Naive thymus-derived CD8-positive, alpha-beta T cell (primary cell): ENCODE results near the gene CALML6. TPM values are rescaled to one million over a fixed set of nuclear protein-coding genes. Genes with fewer than 3 reads are reported as not detected.

Experiments used
- ATAC-seq, 2 donors: fragments of 150-1000 bp; cut with Tn5 transposase in 1 of 2; sonication (Bioruptor Pico), chemical (Tn5 transposase) in 1 of 2; 1 replicate in 1 of 2; 2 replicates in 1 of 2; pipeline ENCODE4 v1.10.0; 2021; ENCODE audit warnings: mild to moderate bottlenecking in 2 of 2, moderate library complexity in 2 of 2
- POLR2A ChIA-PET: fragments of 350-600 bp; sonication (Branson Sonifier 250); formaldehyde crosslinking; loops from one replicate; lab custom pipeline; 2021; ENCODE audit warnings: antibody characterized with exemption; lab: Charles Lee
- DNase-seq, 10 donors: peaks; one replicate each; pipeline versions ENCODE4 v3.0.0 to v3.0.0-alpha.2; 2020 to 2022
- H3K27ac Mint-ChIP-seq, 10 donors: one replicate each; pipeline ENCODE4 v1.8.0; 2020 to 2022; ENCODE audit warnings: mild to moderate bottlenecking in 10 of 10, mixed read lengths in 10 of 10, moderate library complexity in 4 of 10, inconsistent platforms in 1 of 10
- H3K27me3 Mint-ChIP-seq, 5 donors: one replicate each; pipeline ENCODE4 v1.8.0; 2021 to 2022; ENCODE audit warnings: mixed read lengths in 5 of 5
- H3K36me3 Mint-ChIP-seq, 3 donors: one replicate each; pipeline ENCODE4 v1.8.0; 2020 to 2022; ENCODE audit warnings: mixed read lengths in 3 of 3, mild to moderate bottlenecking in 2 of 3, inconsistent platforms in 1 of 3
- H3K4me1 Mint-ChIP-seq, 4 donors: one replicate each; pipeline ENCODE4 v1.8.0; 2021 to 2022; ENCODE audit warnings: mixed read lengths in 4 of 4
- H3K4me3 Mint-ChIP-seq, 10 donors: one replicate each; pipeline ENCODE4 v1.8.0; 2020 to 2022; ENCODE audit warnings: mild to moderate bottlenecking in 10 of 10, mixed read lengths in 10 of 10, moderate library complexity in 6 of 10, inconsistent platforms in 1 of 10
- H3K9me3 Mint-ChIP-seq, 9 donors: one replicate each; pipeline ENCODE4 v1.8.0; 2020 to 2022; ENCODE audit warnings: mixed read lengths in 9 of 9, mild to moderate bottlenecking in 3 of 9, inconsistent platforms in 1 of 9, moderate library complexity in 1 of 9
- polyA plus RNA-seq, 3 donors: library from polyadenylated mRNA; unstranded; fragments of 300-500 nt; fragmentation: Illumina TruSeq; gene quantifications; one replicate each; pipeline ENCODE4 v1.2.3, GENCODE V29; 2021
- total RNA-seq, 8 experiments: library from RNA in 2 of 8; stranded (reverse) in 2 of 8; gene quantifications; one replicate each; pipeline ENCODE4 v1.2.3 and lab custom pipeline; 2021 to 2026

Gene CALML6
- total and polyA plus RNA-seq, 5 experiments from 2014 or later = 1.4 to 1.6 TPM; not detected in 3

GRCh38 chr1:1946540-1946939 lies 31.5 kb downstream of the CALML6 start:
- no peak for ATAC-seq
- H3K4me1 Mint-ChIP-seq = peaks cover 0 to 8% (median 4%) of the 10 kb centered on the region in 4 donors
- no peak overlapping the region for H3K27ac Mint-ChIP-seq
- peaks cover 0 to 10% (median 0%) of the 10 kb centered on the region in 9 donors for H3K9me3 Mint-ChIP-seq
- H3K4me3 Mint-ChIP-seq = no peak overlapping the region
- POLR2A ChIA-PET = no interaction called here
- H3K27me3 Mint-ChIP-seq = peaks cover 4 to 13% (median 9%) of the 10 kb centered on the region in 5 donors
- H3K36me3 Mint-ChIP-seq = peaks cover 0 to 8% (median 4%) of the 10 kb centered on the region in 3 donors
- DNase-seq = peak in 1 of 10 donors; percentile 48

DNA sequence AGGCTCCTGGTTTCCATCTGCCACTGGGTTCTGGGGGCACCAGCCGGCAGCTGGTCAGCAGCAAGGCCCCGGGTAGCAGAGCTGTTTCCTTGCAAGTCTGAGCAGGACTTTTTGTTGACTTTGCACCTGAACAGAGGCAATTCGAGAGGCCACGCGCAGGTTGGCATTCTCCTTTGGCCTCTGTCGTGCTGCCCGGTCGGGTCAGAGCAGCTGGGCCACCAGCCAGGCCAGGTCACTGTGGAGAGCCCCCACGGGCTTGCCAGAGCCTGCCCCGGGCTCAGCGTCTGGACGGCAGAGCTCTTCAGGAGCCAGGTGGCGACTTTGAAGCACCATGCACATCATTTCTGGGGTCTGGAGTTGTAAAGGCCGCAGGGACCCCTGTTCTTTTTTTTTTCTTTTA lies 32.4 kb downstream of the CALML6 start:
- Mint-ChIP-seq H3K9me3 (peaks cover 0 to 11% (median 0%) of the 10 kb centered on the region in 9 donors), H3K36me3 (peaks cover 0 to 10% (median 4%) of the 10 kb centered on the region in 3 donors), H3K4me1 (peaks cover 0 to 8% (median 4%) of the 10 kb centered on the region in 4 donors), H3K27ac (no peak overlapping the region), H3K4me3 (no peak overlapping the region), H3K27me3 (peaks cover 4 to 16% (median 9%) of the 10 kb centered on the region in 5 donors)
- DNase-seq (no peak), ATAC-seq (no peak)
- POLR2A ChIA-PET = no interaction called here

GRCh38 chr1:1948783-1949182 lies 33.7 kb downstream of the CALML6 start:
- H3K27me3 Mint-ChIP-seq = peaks cover 4 to 16% (median 9%) of the 10 kb centered on the region in 5 donors
- no peak overlapping the region for H3K4me3 Mint-ChIP-seq
- ATAC-seq (no peak), DNase-seq (no peak)
- H3K27ac Mint-ChIP-seq = peak overlapping the region in 1 of 10 donors; percentile 21
- H3K4me1 Mint-ChIP-seq = peaks cover 0 to 6% (median 3%) of the 10 kb centered on the region in 4 donors
- POLR2A ChIA-PET = no interaction called here
- H3K36me3 Mint-ChIP-seq = peaks cover 0 to 10% (median 4%) of the 10 kb centered on the region in 3 donors
- peaks cover 0 to 11% (median 0%) of the 10 kb centered on the region in 9 donors for H3K9me3 Mint-ChIP-seq

DNA sequence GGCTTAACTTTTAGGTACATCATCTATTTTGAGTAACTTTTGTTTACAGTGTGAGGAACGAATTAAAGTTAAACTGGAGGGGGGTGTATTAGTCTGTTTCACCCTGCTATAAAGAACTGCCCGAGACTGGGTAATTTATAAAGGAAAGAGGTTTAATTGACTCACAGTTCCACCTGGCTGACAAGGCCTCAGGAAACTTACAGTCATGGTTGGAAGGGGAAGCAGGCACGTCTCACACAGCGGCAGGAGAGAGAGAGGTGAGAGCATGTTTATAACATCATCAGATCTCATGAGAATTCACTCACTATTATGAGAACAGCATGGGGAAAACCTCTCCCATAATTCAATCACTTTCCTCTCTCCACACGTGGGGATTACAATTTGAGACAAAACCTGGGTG lies 35.9 kb downstream of the CALML6 start:
- no peak overlapping the region for H3K4me3 Mint-ChIP-seq
- no peak for ATAC-seq
- POLR2A ChIA-PET = no interaction called here
- peaks cover 0 to 2% (median 0%) of the 10 kb centered on the region in 4 donors for H3K4me1 Mint-ChIP-seq
- no peak for DNase-seq
- no peak overlapping the region for H3K27ac Mint-ChIP-seq
- H3K9me3 Mint-ChIP-seq = peaks cover 0 to 11% (median 0%) of the 10 kb centered on the region in 9 donors
- H3K27me3 Mint-ChIP-seq = peaks cover 4 to 16% (median 9%) of the 10 kb centered on the region in 5 donors
- peaks cover 0 to 10% (median 4%) of the 10 kb centered on the region in 3 donors for H3K36me3 Mint-ChIP-seq

GRCh38 chr1:1954015-1954414 lies 39.0 kb downstream of the CALML6 start:
- ATAC-seq (no peak), DNase-seq (no peak)
- POLR2A ChIA-PET = no interaction called here
- Mint-ChIP-seq H3K4me3 (no peak overlapping the region), H3K4me1 (peaks cover 0 to 2% (median 0%) of the 10 kb centered on the region in 4 donors), H3K36me3 (peaks cover 0 to 10% (median 4%) of the 10 kb centered on the region in 3 donors), H3K27me3 (peaks cover 8 to 27% (median 16%) of the 10 kb centered on the region in 5 donors), H3K27ac (no peak overlapping the region), H3K9me3 (peaks cover 0 to 11% (median 2%) of the 10 kb centered on the region in 9 donors)

DNA sequence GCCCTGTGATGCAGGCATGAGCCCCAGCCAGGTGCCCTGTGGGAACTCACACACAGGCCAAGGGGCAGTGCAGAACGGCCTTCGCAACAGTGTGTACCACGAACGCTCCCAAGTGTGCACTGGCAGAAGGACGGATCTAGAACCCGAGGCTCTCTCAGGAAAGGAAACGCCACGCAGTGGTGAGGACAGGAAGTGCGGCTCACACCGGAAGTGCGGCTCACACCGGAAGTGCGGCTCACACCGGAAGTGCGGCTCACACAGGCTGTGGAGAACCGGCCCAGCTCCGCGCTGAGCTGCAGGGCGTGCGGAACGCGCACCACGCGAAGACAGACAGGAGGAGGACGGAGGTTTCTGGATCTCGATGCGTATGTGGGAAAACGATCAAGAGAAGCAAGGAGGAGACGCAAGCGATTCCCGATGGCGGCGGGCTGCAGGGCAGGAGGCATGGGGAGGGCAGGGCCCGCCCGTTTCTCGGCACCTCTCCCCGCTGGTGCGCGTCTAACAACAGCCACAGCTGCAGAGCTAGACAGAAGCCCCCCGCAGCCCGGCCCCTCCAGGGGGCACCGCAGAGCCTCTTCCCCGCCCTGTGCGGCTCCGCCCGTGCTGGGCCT lies 39.9 kb downstream of the CALML6 start:
- no peak overlapping the region for H3K4me3 Mint-ChIP-seq
- POLR2A ChIA-PET = no interaction called here
- peaks cover 0 to 11% (median 2%) of the 10 kb centered on the region in 9 donors for H3K9me3 Mint-ChIP-seq
- ATAC-seq (no peak), DNase-seq (no peak)
- H3K27me3 Mint-ChIP-seq = peaks cover 8 to 36% (median 14%) of the 10 kb centered on the region in 5 donors
- peaks cover 0 to 10% (median 4%) of the 10 kb centered on the region in 3 donors for H3K36me3 Mint-ChIP-seq
- peak overlapping the region in 1 of 10 donors; percentile 76 for H3K27ac Mint-ChIP-seq
- peaks cover 0 to 2% (median under 1%) of the 10 kb centered on the region in 4 donors for H3K4me1 Mint-ChIP-seq

DNA sequence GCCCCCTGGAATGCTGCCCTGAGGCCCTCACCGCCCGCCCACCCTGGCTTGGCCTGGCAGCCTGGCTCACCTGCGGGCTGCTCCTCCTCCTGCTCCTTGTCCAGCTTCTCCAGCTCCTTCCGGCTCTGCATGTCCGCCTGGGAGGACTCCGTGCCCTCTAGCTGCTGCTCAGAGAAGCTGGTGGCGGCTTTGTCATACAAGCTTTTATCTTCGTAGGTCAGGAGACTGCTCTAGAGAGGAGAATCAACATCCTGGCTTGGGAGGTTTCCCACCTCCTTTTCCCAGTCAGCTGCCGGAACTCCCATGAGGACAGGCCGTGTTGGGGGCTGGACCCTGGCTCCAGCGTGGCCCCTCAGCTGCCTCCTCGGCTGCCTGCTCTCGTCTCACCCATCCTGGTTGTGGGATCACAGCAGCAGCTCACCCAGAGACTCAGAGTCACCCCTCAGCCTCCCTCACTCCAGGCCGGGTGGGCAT lies 40.6 kb downstream of the CALML6 start:
- H3K4me3 Mint-ChIP-seq = no peak overlapping the region

DNA sequence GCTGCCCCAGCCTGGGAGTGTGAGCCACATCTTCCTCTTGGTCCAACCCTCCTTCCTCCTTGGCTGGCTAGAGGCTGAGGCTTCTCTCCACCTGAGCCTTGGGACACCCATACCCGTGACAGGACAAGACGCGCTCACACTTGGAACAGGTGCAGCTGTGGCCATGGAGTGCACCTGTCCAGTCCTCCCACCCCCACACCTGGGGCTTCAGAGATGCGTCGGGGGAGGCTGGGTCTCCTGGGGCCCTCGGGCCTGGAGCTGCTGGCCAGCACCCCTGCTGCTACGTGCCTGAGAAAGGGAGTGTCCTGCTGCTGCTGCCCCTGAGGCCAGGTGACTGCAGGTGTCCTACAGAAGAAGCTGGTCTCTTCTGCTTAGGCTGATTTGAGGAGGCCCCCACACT lies 41.0 kb downstream of the CALML6 start:
- Mint-ChIP-seq H3K4me3 (no peak overlapping the region), H3K27me3 (peaks cover 9 to 37% (median 18%) of the 10 kb centered on the region in 5 donors), H3K36me3 (peaks cover 0 to 6% (median 0%) of the 10 kb centered on the region in 3 donors), H3K9me3 (peaks cover 0 to 5% (median 2%) of the 10 kb centered on the region in 9 donors), H3K27ac (no peak overlapping the region), H3K4me1 (peaks cover 0 to 2% (median under 1%) of the 10 kb centered on the region in 4 donors)
- DNase-seq (peak in 1 of 10 donors; percentile 50), ATAC-seq (no peak)
- POLR2A ChIA-PET = no interaction called here

More for the DNA sequence above, 40.6 kb downstream of the CALML6 start:
- Mint-ChIP-seq H3K36me3 (peaks cover 0 to 10% (median 1%) of the 10 kb centered on the region in 3 donors), H3K27ac (no peak overlapping the region), H3K9me3 (peaks cover 0 to 10% (median 2%) of the 10 kb centered on the region in 9 donors), H3K4me1 (peaks cover 0 to 2% (median under 1%) of the 10 kb centered on the region in 4 donors), H3K27me3 (peaks cover 8 to 35% (median 13%) of the 10 kb centered on the region in 5 donors)
- POLR2A ChIA-PET = no interaction called here
- peak in 1 of 10 donors; percentile 45 for DNase-seq
- no peak for ATAC-seq

- Mint-ChIP-seq H3K4me3 (no peak overlapping the region), H3K4me1 (peaks cover 0 to 2% (median under 1%) of the 10 kb centered on the region in 4 donors), H3K27ac (no peak overlapping the region), H3K9me3 (peaks cover 0 to 2% (median 0%) of the 10 kb centered on the region in 9 donors), H3K36me3 (no peaks in the 10 kb centered on the region), H3K27me3 (peaks cover 10 to 39% (median 19%) of the 10 kb centered on the region in 5 donors)
- no peak for ATAC-seq
- peak in 1 of 10 donors; percentile 59 for DNase-seq
- POLR2A ChIA-PET = no interaction called here
Observed at GRCh38 chr1:1956586-1957532, 41.8 kb downstream of the CALML6 start.

DNA sequence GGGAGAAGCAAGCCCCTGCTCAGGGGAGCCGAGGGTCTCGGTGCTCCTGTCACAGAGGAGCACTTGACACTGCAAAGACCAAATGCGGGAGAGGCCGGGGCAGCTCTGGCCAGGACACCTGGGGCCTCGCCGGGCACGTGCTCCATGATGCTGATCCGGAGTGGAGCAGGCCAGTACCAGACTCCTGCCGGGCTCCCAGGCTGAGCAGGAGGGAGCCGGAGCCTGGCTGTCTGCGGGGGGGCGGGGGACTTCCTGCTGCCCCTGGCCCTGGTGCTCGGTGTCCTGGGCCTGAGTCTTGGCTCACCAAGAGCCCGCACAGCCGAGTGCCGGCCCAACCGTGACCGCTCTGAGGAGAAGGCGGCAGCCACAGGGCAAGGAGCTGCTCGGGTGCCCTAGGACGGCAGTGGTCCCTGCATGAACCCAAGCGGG lies 42.5 kb downstream of the CALML6 start:
- Mint-ChIP-seq H3K36me3 (no peaks in the 10 kb centered on the region), H3K4me3 (no peak overlapping the region), H3K4me1 (peaks cover 0 to 2% (median under 1%) of the 10 kb centered on the region in 4 donors), H3K27ac (no peak overlapping the region), H3K27me3 (peaks cover 10 to 39% (median 15%) of the 10 kb centered on the region in 5 donors), H3K9me3 (peaks cover 0 to 2% (median 0%) of the 10 kb centered on the region in 9 donors)
- DNase-seq = peak in 1 of 10 donors; percentile 28
- no peak for ATAC-seq
- POLR2A ChIA-PET = no interaction called here

- POLR2A ChIA-PET = no interaction called here
- Mint-ChIP-seq H3K4me1 (peaks cover 0 to 2% (median under 1%) of the 10 kb centered on the region in 4 donors), H3K4me3 (no peak overlapping the region), H3K27ac (no peak overlapping the region), H3K36me3 (no peaks in the 10 kb centered on the region), H3K27me3 (peaks cover 10 to 43% (median 17%) of the 10 kb centered on the region in 5 donors), H3K9me3 (peaks cover 0 to 2% (median 0%) of the 10 kb centered on the region in 9 donors)
- DNase-seq (peak in 1 of 10 donors; percentile 51), ATAC-seq (no peak)
Observed at GRCh38 chr1:1958071-1958541, 43.0 kb downstream of the CALML6 start.

- Mint-ChIP-seq H3K36me3 (no peaks in the 10 kb centered on the region), H3K27ac (no peak overlapping the region), H3K4me3 (no peak overlapping the region), H3K27me3 (peaks cover 10 to 51% (median 19%) of the 10 kb centered on the region in 5 donors), H3K9me3 (peaks cover 0 to 2% (median 0%) of the 10 kb centered on the region in 9 donors), H3K4me1 (peaks cover 0 to 2% (median under 1%) of the 10 kb centered on the region in 4 donors)
- peak in 1 of 10 donors; percentile 42 for DNase-seq
- no peak for ATAC-seq
- POLR2A ChIA-PET = no interaction called here
Observed at GRCh38 chr1:1959459-1959839, 44.4 kb downstream of the CALML6 start.
